HepG2 (cell line): ENCODE measurements around the gene SERPINA3. TPM values are rescaled to one million over a fixed set of nuclear protein-coding genes. Genes with fewer than 3 reads are reported as not detected.

Experiments
- ATAC-seq: fragments of 200-7000 bp; cut with Tn5 transposase; 3 replicates; pipeline ENCODE4 v1.9.1; 2020; ENCODE audit warnings: mild to moderate bottlenecking, moderate library complexity
- BruUV-seq: library from RNA; stranded (reverse); fragments of 400-500 nt; replicated peaks from 2 replicates; lab custom pipeline; 2021; lab: Mats Ljungman, UMichigan
- CTCF ChIA-PET: fragments of 300-600 bp; formaldehyde crosslinking; extraction: SDS; loops from one replicate; lab custom pipeline; 2021; ENCODE audit warnings: low total read pairs, inconsistent platforms, low intra/inter-chr PET ratio; lab: Yijun Ruan, JAX
- POLR2A ChIA-PET: fragments of 350-600 bp; sonication (Branson Sonifier 250); formaldehyde crosslinking; loops from one replicate; lab custom pipeline; 2020; ENCODE audit warnings: antibody characterized with exemption, inconsistent platforms; lab: Yijun Ruan, JAX
- DNase-seq: peaks from one replicate; pipeline ENCODE4 v3.0.0-alpha.2; 2015; ENCODE audit warnings: low spot score
- FAIRE-seq: peaks from 3 replicates; lab custom pipeline; 2011; peaks lifted over from hg19 to GRCh38; lab: Jason Lieb, UNC
- H2AFZ ChIP-seq: one replicate; pipeline ENCODE4 v1.6.1; 2011; ENCODE audit warnings: low read length, inconsistent platforms
- H3K27ac ChIP-seq: fragments of 300-600 bp; 3 replicates; pipeline ENCODE4 v1.8.0; 2011; ENCODE audit warnings: mixed run types, mild to moderate bottlenecking, mixed read lengths, low read length, inconsistent platforms; ENCODE audit not compliant: insufficient read depth; ENCODE audit errors: extremely low read length
- H3K27me3 ChIP-seq, 2 experiments: fragments of 200-600 bp in 1 of 2; 2 replicates in 1 of 2; 3 replicates in 1 of 2; pipeline versions ENCODE4 v1.6.0 to v1.8.0; 2011; ENCODE audit warnings: low read length in 2 of 2, mild to moderate bottlenecking in 2 of 2, moderate library complexity in 2 of 2, inconsistent platforms in 1 of 2; ENCODE audit not compliant: insufficient read depth in 2 of 2, control insufficient read depth in 1 of 2
- H3K36me3 ChIP-seq, 2 experiments: fragments of 200-600 bp in 1 of 2; replicated peaks in 1 of 2; 2 replicates in 1 of 2; 3 replicates in 1 of 2; pipeline versions ENCODE4 v1.5.1 to v1.8.0; 2011; ENCODE audit warnings: low read length in 2 of 2, inconsistent platforms in 1 of 2; ENCODE audit not compliant: insufficient read depth in 2 of 2, control insufficient read depth in 1 of 2
- H3K4me1 ChIP-seq: 2 replicates; pipeline ENCODE4 v1.5.1; 2012; ENCODE audit warnings: low read length, inconsistent platforms; ENCODE audit not compliant: insufficient read depth
- H3K4me2 ChIP-seq: 2 replicates; pipeline ENCODE4 v1.6.0; 2011; ENCODE audit warnings: low read depth, low read length, inconsistent platforms
- H3K4me3 ChIP-seq, 3 experiments: fragments of 200-600 bp in 1 of 3; sonication (generic), shearing (Covaris generic) in 1 of 3; replicated peaks in 1 of 3; 2 replicates each; pipeline ENCODE4 v1.5.1; 2011 to 2016; ENCODE audit warnings: low read length in 3 of 3, inconsistent platforms in 2 of 3, low read depth in 2 of 3, mild to moderate bottlenecking in 2 of 3, control low read depth in 1 of 3, mixed read lengths in 1 of 3; ENCODE audit not compliant: insufficient read depth in 1 of 3
- H3K79me2 ChIP-seq: one replicate; pipeline ENCODE4 v1.6.1; 2011; ENCODE audit warnings: low read length, inconsistent platforms; ENCODE audit not compliant: insufficient read depth
- H3K9ac ChIP-seq: 2 replicates; pipeline ENCODE4 v1.6.0; 2011; ENCODE audit warnings: mild to moderate bottlenecking, low read depth, low read length, inconsistent platforms; ENCODE audit not compliant: insufficient read depth
- H3K9me3 ChIP-seq: 2 replicates; pipeline ENCODE4 v1.5.1; 2012; ENCODE audit warnings: mild to moderate bottlenecking, low read length
- H4K20me1 ChIP-seq: 2 replicates; pipeline ENCODE4 v1.6.0; 2011; ENCODE audit warnings: inconsistent platforms, mild to moderate bottlenecking, low read length, moderate library complexity; ENCODE audit not compliant: insufficient read depth
- TAF1 ChIP-seq: sonication (generic); formaldehyde crosslinking; IDR thresholded peaks from 2 replicates; pipeline ENCODE4 v1.4.0; 2020; ENCODE audit warnings: missing genetic modification reagents
- XRCC5 ChIP-seq: fragments of 200-400 bp; formaldehyde crosslinking; optimal IDR thresholded peaks from 2 replicates; pipeline ENCODE3; 2017; ENCODE audit warnings: mild to moderate bottlenecking, low read length
- ZBTB7A ChIP-seq: sonication (generic); formaldehyde crosslinking; IDR thresholded peaks from 2 replicates; pipeline ENCODE4 v1.8.0; 2022; ENCODE audit warnings: mild to moderate bottlenecking, missing genetic modification reagents
- ZNF232 ChIP-seq: sonication (generic); formaldehyde crosslinking; IDR thresholded peaks from 2 replicates; pipeline ENCODE4 v1.4.0; 2020; ENCODE audit warnings: missing genetic modification reagents, borderline replicate concordance
- ZNF263 ChIP-seq: sonication (generic); formaldehyde crosslinking; IDR thresholded peaks from 2 replicates; pipeline ENCODE4 v1.4.0; 2020; ENCODE audit warnings: missing genetic modification reagents
- ZNF652 ChIP-seq: IDR thresholded peaks from 2 replicates; pipeline ENCODE4 v1.6.1; 2016; ENCODE audit warnings: low read depth, borderline replicate concordance
- WGBS: methylation state at CpG from one replicate; pipeline ENCODE4 v1.1.6; 2017; ENCODE audit warnings: low lambda C conversion rate; 5-methylcytosine and 5-hydroxymethylcytosine counted together
- in situ Hi-C: cut with HindIII; loops from 2 replicates; pipeline ENCODE4 v1.10.0; 2017; ENCODE audit warnings: low pct_unique_long_range_greater_than_20kb; ENCODE audit not compliant: extremely low pct_ligation_motif_present
- intact Hi-C: fragments of 100-400 bp; cut with micrococcal nuclease; formaldehyde crosslinking; loops from one replicate; pipeline ENCODE4 v1.10.0; 2022; ENCODE audit not compliant: unreplicated experiment
- polyA plus RNA-seq, 8 experiments: library from polyadenylated mRNA; depleted of rRNA in 3 of 8; stranded (reverse) in 7 of 8; unstranded in 1 of 8; fragments of >200 nt; fragmentation: Illumina TruSeq in 4 of 8; extraction: Trizol in 4 of 8; gene quantifications; 2 replicates each; pipeline versions ENCODE4 v1.2.1 to v1.2.3, GENCODE V29; 2011 to 2016; ENCODE audit warnings: low read depth in 4 of 8, missing spikeins in 1 of 8, mixed read lengths in 1 of 8; ENCODE audit not compliant: insufficient read depth in 1 of 8
- total RNA-seq, 5 experiments: library from RNA; depleted of rRNA; stranded (reverse); fragments of >200 nt; fragmentation: Illumina TruSeq; extraction: Trizol; gene quantifications; 2 replicates each; pipeline ENCODE4 v1.2.3, GENCODE V29; 2016; ENCODE audit warnings: low read depth in 1 of 5
- TF ChIP-seq, protein P1 (sequence below): sonication (generic); formaldehyde crosslinking; IDR thresholded peaks from 2 replicates; pipeline ENCODE4 v1.4.0; 2020; ENCODE audit warnings: mild to moderate bottlenecking, missing genetic modification reagents
- TF ChIP-seq, protein P2 (sequence below): IDR thresholded peaks from 2 replicates; pipeline ENCODE4 v1.6.1; 2018; ENCODE audit warnings: missing genetic modification reagents
- TF ChIP-seq, protein P3 (sequence below): sonication (generic); formaldehyde crosslinking; IDR thresholded peaks from 2 replicates; pipeline ENCODE4 v1.4.0; 2020; ENCODE audit warnings: missing genetic modification reagents, mild to moderate bottlenecking, borderline replicate concordance
- TF ChIP-seq, protein P4 (sequence below): sonication (generic); formaldehyde crosslinking; IDR thresholded peaks from 2 replicates; pipeline ENCODE4 v1.5.1; 2020; ENCODE audit warnings: missing genetic modification reagents, mild to moderate bottlenecking, borderline replicate concordance

SERPINA3 gene
- total and polyA plus RNA-seq, 2 of the 13 experiments (the other 11 are each of a cell fraction or from before 2014, with no cell fraction given) = 825 to 2,200 TPM

DNA sequence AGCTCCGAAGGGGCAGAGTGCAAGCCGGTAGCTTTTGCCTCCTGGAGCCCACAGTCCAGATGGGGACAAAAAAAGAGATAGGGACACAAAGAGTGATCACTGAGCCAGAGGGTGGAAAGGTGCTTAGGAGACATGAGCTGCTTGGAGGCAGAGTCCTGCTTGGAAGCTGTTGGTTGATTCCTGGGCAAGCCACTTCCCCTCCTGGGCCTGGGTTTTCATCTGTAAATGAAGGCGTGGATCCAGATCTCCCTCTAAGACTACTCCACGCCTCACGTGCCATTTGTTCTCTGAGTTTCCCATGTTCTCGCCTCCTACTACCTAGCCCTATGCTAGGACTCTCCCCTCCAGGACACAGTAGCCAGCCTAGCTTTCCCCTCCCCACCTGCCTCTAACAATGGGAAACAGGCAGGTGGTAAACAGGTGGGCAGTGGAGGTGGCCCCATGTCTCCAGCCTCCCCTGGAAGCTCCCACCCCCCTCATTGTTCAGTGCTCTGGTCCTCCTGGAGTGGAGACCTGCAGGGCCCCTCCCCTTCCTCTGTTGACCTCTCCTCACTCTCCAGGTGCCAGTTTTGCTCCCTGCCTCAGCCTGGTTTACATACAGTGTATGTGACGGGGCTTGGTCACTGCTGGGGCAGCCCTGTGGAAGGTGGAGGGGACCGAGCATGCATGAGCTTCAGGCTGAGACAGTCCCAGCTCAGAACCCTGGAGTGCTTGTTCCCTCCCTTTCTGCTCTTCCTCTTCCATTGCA lies 3.8 kb downstream of the SERPINA3 start:
- Histone ChIP-seq H3K27ac (peak overlapping the region; percentile 41), H3K36me3 (peaks cover 33 to 68% of the 10 kb centered on the region in 2 experiments), H3K4me3 (peak overlapping the region; percentile 62 to 69 (median 68)), H3K79me2 (peaks cover 59% of the 10 kb centered on the region), H3K9ac (peak overlapping the region; percentile 81; the same call in 1 of the 2 replicates), H3K9me3 (peaks cover 17% of the 10 kb centered on the region), H2AFZ (no peak overlapping the region), H4K20me1 (peaks cover 57% of the 10 kb centered on the region; the same call in 1 of the 2 replicates), H3K27me3 (no peaks in the 10 kb centered on the region; a peak in 1 of 5 replicates), H3K4me1 (peaks cover 96% of the 10 kb centered on the region), H3K4me2 (peak overlapping the region; percentile 97)
- BruUV-seq = no TSS peak
- ChIA-PET CTCF (no interaction called here), POLR2A (interaction anchor here (0.8 to 19.0 kb wide), 10 partner anchors 9 to 94 kb away, joined by 3 to 638 read pairs (median 7); partner anchors contain the start of genes SERPINA4 and SERPINA5)
- ATAC-seq (no peak), DNase-seq (no peak), FAIRE-seq (no peak)
- 81% methylated on average over 8 of the region's 8 CpGs for WGBS
- intact Hi-C loops = loop anchor here (5.0 kb wide), 2 partner anchors 34 to 66 kb away; partner anchors contain the start of gene SERPINA5
- in situ Hi-C loops = no loop called here
- TF ChIP-seq, protein P1, sequence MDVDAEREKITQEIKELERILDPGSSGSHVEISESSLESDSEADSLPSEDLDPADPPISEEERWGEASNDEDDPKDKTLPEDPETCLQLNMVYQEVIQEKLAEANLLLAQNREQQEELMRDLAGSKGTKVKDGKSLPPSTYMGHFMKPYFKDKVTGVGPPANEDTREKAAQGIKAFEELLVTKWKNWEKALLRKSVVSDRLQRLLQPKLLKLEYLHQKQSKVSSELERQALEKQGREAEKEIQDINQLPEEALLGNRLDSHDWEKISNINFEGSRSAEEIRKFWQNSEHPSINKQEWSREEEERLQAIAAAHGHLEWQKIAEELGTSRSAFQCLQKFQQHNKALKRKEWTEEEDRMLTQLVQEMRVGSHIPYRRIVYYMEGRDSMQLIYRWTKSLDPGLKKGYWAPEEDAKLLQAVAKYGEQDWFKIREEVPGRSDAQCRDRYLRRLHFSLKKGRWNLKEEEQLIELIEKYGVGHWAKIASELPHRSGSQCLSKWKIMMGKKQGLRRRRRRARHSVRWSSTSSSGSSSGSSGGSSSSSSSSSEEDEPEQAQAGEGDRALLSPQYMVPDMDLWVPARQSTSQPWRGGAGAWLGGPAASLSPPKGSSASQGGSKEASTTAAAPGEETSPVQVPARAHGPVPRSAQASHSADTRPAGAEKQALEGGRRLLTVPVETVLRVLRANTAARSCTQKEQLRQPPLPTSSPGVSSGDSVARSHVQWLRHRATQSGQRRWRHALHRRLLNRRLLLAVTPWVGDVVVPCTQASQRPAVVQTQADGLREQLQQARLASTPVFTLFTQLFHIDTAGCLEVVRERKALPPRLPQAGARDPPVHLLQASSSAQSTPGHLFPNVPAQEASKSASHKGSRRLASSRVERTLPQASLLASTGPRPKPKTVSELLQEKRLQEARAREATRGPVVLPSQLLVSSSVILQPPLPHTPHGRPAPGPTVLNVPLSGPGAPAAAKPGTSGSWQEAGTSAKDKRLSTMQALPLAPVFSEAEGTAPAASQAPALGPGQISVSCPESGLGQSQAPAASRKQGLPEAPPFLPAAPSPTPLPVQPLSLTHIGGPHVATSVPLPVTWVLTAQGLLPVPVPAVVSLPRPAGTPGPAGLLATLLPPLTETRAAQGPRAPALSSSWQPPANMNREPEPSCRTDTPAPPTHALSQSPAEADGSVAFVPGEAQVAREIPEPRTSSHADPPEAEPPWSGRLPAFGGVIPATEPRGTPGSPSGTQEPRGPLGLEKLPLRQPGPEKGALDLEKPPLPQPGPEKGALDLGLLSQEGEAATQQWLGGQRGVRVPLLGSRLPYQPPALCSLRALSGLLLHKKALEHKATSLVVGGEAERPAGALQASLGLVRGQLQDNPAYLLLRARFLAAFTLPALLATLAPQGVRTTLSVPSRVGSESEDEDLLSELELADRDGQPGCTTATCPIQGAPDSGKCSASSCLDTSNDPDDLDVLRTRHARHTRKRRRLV (CRISPR knock-in tag) = no peak
- TF ChIP-seq TAF1 (CRISPR knock-in tag) (0 out of 2 replicates have a peak, but pooled peaks have one; percentile 17), ZBTB7A (CRISPR knock-in tag) (no peak), ZNF652 (CRISPR knock-in tag) (no peak), XRCC5 (no peak), ZNF263 (CRISPR knock-in tag) (no peak), ZNF232 (CRISPR knock-in tag) (no peak)
- TF ChIP-seq, protein P2, sequence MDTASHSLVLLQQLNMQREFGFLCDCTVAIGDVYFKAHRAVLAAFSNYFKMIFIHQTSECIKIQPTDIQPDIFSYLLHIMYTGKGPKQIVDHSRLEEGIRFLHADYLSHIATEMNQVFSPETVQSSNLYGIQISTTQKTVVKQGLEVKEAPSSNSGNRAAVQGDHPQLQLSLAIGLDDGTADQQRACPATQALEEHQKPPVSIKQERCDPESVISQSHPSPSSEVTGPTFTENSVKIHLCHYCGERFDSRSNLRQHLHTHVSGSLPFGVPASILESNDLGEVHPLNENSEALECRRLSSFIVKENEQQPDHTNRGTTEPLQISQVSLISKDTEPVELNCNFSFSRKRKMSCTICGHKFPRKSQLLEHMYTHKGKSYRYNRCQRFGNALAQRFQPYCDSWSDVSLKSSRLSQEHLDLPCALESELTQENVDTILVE (CRISPR knock-in tag) = no peak
- TF ChIP-seq, protein P3, sequence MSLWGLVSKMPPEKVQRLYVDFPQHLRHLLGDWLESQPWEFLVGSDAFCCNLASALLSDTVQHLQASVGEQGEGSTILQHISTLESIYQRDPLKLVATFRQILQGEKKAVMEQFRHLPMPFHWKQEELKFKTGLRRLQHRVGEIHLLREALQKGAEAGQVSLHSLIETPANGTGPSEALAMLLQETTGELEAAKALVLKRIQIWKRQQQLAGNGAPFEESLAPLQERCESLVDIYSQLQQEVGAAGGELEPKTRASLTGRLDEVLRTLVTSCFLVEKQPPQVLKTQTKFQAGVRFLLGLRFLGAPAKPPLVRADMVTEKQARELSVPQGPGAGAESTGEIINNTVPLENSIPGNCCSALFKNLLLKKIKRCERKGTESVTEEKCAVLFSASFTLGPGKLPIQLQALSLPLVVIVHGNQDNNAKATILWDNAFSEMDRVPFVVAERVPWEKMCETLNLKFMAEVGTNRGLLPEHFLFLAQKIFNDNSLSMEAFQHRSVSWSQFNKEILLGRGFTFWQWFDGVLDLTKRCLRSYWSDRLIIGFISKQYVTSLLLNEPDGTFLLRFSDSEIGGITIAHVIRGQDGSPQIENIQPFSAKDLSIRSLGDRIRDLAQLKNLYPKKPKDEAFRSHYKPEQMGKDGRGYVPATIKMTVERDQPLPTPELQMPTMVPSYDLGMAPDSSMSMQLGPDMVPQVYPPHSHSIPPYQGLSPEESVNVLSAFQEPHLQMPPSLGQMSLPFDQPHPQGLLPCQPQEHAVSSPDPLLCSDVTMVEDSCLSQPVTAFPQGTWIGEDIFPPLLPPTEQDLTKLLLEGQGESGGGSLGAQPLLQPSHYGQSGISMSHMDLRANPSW (CRISPR knock-in tag) = no peak
- TF ChIP-seq, protein P4, sequence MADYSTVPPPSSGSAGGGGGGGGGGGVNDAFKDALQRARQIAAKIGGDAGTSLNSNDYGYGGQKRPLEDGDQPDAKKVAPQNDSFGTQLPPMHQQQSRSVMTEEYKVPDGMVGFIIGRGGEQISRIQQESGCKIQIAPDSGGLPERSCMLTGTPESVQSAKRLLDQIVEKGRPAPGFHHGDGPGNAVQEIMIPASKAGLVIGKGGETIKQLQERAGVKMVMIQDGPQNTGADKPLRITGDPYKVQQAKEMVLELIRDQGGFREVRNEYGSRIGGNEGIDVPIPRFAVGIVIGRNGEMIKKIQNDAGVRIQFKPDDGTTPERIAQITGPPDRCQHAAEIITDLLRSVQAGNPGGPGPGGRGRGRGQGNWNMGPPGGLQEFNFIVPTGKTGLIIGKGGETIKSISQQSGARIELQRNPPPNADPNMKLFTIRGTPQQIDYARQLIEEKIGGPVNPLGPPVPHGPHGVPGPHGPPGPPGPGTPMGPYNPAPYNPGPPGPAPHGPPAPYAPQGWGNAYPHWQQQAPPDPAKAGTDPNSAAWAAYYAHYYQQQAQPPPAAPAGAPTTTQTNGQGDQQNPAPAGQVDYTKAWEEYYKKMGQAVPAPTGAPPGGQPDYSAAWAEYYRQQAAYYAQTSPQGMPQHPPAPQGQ (CRISPR knock-in tag) = no peak
